ENCODE data around the gene GADD45B. TPM values are rescaled to one million over a fixed set of nuclear protein-coding genes. Genes with fewer than 3 reads are reported as not detected.

The GADD45B gene
- total RNA-seq, 1 experiment from 2014 or later = 37.9 TPM

DNA sequence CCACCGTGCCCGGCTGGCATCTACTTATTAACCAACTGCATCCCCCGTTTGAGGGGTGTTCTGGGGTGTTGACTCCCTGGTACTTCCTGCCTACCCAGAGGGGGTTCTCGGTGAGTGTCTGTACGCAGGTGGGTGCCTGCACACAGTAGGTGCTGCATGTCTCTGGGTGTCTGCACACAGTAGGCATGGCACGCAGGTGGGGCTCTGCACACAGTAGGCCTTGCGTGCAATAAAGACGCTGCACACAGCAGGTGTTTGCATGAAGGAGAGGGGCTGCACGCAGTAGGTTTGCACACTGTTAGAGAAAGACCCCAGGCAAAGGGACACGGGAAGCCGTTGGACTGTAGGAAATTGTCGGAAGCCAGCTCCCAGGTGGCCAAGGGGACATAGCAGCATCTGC, 11.2 kb downstream of the GADD45B start:
- no peaks in the 10 kb centered on the region for H3K9me2 ChIP-seq (ENCODE audit: insufficient read depth)
- H3K27me3 ChIP-seq (ENCODE audit: insufficient read depth, low read length) = no peaks in the 10 kb centered on the region
- CTCF ChIA-PET = no interaction called here

More for the DNA sequence above, 11.2 kb downstream of the GADD45B start:
- Histone ChIP-seq H2AFZ (ENCODE audit: low read depth, low read length, poor library complexity, severe bottlenecking) (no peak overlapping the region), H3K27ac (ENCODE audit: low read depth, low read length) (no peak overlapping the region), H3K4me3 (replicated peaks in 1 of 2; ENCODE audit: low read depth in 1 of 2, low read length in 2 of 2) (no peak overlapping the region), H3K36me3 (ENCODE audit: control insufficient read depth in 1 of 2, insufficient read depth in 2 of 2, low read length in 2 of 2) (no peaks in the 10 kb centered on the region), H3K4me2 (ENCODE audit: low read length) (no peak overlapping the region), H3K9ac (ENCODE audit: low read length) (no peak overlapping the region), H3K4me1 (ENCODE audit: control insufficient read depth in 1 of 2, insufficient read depth in 2 of 2, low read length in 2 of 2) (peaks cover 19 to 21% of the 10 kb centered on the region in 2 experiments), H4K20me1 (ENCODE audit: insufficient read depth) (no peaks in the 10 kb centered on the region), H3K79me2 (ENCODE audit: insufficient read depth, low read length) (no peaks in the 10 kb centered on the region), H3K9me3 (ENCODE audit: control insufficient read depth in 1 of 2, insufficient read depth in 1 of 2, low read depth in 1 of 2, low read length in 2 of 2) (no peaks in the 10 kb centered on the region)
- no TSS peak for BruUV-seq (replicated peaks)
- RAD21 ChIA-PET (ENCODE audit: low non-redundant PET in 1 of 2, low total read pairs in 2 of 2, uncharacterized antibody in 2 of 2, unreplicated experiment in 2 of 2) = no interaction called here
- ATAC-seq (no peak), DNase-seq (ENCODE audit: low read depth, low spot score) (no peak)
- intact Hi-C loops (cut with micrococcal nuclease) = no loop called here
- POLR2A ChIA-PET = interaction anchor here (1.7 kb wide), 1 partner anchor 11 kb away, joined by 6 read pairs; the partner anchor contains the start of gene GADD45B
- no peak for TF ChIP-seq POLR2AphosphoS5 (IDR thresholded peaks at IDR 0.05; ENCODE audit: low read depth, low read length)
- no peak for TF ChIP-seq RAD21 (IDR thresholded peaks at IDR 0.05; ENCODE audit: low read depth)
- TF ChIP-seq TCF7L2 (IDR thresholded peaks at IDR 0.05; ENCODE audit: borderline replicate concordance, extremely low read depth, insufficient read depth, insufficient read length) = no peak
- TF ChIP-seq, protein P1, sequence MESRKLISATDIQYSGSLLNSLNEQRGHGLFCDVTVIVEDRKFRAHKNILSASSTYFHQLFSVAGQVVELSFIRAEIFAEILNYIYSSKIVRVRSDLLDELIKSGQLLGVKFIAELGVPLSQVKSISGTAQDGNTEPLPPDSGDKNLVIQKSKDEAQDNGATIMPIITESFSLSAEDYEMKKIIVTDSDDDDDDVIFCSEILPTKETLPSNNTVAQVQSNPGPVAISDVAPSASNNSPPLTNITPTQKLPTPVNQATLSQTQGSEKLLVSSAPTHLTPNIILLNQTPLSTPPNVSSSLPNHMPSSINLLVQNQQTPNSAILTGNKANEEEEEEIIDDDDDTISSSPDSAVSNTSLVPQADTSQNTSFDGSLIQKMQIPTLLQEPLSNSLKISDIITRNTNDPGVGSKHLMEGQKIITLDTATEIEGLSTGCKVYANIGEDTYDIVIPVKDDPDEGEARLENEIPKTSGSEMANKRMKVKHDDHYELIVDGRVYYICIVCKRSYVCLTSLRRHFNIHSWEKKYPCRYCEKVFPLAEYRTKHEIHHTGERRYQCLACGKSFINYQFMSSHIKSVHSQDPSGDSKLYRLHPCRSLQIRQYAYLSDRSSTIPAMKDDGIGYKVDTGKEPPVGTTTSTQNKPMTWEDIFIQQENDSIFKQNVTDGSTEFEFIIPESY (IDR thresholded peaks at IDR 0.05; ENCODE audit: extremely low read depth, insufficient replicate concordance, low read length) = no peak
- no peak for TF ChIP-seq FOSL1 (IDR thresholded peaks at IDR 0.05; ENCODE audit: low read depth)
- TF ChIP-seq, protein P2, sequence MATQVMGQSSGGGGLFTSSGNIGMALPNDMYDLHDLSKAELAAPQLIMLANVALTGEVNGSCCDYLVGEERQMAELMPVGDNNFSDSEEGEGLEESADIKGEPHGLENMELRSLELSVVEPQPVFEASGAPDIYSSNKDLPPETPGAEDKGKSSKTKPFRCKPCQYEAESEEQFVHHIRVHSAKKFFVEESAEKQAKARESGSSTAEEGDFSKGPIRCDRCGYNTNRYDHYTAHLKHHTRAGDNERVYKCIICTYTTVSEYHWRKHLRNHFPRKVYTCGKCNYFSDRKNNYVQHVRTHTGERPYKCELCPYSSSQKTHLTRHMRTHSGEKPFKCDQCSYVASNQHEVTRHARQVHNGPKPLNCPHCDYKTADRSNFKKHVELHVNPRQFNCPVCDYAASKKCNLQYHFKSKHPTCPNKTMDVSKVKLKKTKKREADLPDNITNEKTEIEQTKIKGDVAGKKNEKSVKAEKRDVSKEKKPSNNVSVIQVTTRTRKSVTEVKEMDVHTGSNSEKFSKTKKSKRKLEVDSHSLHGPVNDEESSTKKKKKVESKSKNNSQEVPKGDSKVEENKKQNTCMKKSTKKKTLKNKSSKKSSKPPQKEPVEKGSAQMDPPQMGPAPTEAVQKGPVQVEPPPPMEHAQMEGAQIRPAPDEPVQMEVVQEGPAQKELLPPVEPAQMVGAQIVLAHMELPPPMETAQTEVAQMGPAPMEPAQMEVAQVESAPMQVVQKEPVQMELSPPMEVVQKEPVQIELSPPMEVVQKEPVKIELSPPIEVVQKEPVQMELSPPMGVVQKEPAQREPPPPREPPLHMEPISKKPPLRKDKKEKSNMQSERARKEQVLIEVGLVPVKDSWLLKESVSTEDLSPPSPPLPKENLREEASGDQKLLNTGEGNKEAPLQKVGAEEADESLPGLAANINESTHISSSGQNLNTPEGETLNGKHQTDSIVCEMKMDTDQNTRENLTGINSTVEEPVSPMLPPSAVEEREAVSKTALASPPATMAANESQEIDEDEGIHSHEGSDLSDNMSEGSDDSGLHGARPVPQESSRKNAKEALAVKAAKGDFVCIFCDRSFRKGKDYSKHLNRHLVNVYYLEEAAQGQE (IDR thresholded peaks at IDR 0.05; ENCODE audit: low read depth) = no peak
- TF ChIP-seq SRF (IDR thresholded peaks at IDR 0.05; ENCODE audit: low read depth) = no peak
- TF ChIP-seq EZH2phosphoT487 (IDR thresholded peaks at IDR 0.05; ENCODE audit: borderline replicate concordance) = no peak
- no peak for TF ChIP-seq CBX3 (IDR thresholded peaks at IDR 0.05; ENCODE audit: low read depth)
- TF ChIP-seq YY1 (IDR thresholded peaks at IDR 0.05; ENCODE audit: extremely low read depth, insufficient replicate concordance, low read depth, low read length) = no peak
- no peak for TF ChIP-seq EZH2 (IDR thresholded peaks at IDR 0.05)
- TF ChIP-seq POLR2A (IDR thresholded peaks at IDR 0.05; ENCODE audit: borderline replicate concordance, extremely low read depth, insufficient read depth, insufficient read length) = no peak
- TF ChIP-seq EGR1 (IDR thresholded peaks at IDR 0.05; ENCODE audit: low read depth) = no peak
- TF ChIP-seq JUND (IDR thresholded peaks at IDR 0.05) = no peak
- TF ChIP-seq, protein P3, sequence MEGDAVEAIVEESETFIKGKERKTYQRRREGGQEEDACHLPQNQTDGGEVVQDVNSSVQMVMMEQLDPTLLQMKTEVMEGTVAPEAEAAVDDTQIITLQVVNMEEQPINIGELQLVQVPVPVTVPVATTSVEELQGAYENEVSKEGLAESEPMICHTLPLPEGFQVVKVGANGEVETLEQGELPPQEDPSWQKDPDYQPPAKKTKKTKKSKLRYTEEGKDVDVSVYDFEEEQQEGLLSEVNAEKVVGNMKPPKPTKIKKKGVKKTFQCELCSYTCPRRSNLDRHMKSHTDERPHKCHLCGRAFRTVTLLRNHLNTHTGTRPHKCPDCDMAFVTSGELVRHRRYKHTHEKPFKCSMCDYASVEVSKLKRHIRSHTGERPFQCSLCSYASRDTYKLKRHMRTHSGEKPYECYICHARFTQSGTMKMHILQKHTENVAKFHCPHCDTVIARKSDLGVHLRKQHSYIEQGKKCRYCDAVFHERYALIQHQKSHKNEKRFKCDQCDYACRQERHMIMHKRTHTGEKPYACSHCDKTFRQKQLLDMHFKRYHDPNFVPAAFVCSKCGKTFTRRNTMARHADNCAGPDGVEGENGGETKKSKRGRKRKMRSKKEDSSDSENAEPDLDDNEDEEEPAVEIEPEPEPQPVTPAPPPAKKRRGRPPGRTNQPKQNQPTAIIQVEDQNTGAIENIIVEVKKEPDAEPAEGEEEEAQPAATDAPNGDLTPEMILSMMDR (IDR thresholded peaks at IDR 0.05 in 2 of 3, conservative IDR thresholded peaks at IDR 0.05 in 1 of 3; ENCODE audit: borderline replicate concordance in 1 of 3, insufficient read depth in 1 of 3, low read depth in 2 of 3, low read length in 2 of 3) = no peak
- no peak for TF ChIP-seq CEBPB (IDR thresholded peaks at IDR 0.05; ENCODE audit: low read depth)
- no peak for TF ChIP-seq SIN3A (IDR thresholded peaks at IDR 0.05; ENCODE audit: low read depth)
- TF ChIP-seq, protein P4, sequence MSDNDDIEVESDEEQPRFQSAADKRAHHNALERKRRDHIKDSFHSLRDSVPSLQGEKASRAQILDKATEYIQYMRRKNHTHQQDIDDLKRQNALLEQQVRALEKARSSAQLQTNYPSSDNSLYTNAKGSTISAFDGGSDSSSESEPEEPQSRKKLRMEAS (IDR thresholded peaks at IDR 0.05) = no peak

All from HCT116 (cell line).